IPS-NIHi7 (cell line): ENCODE measurements around the gene AMELX.

Source experiments
- DNase-seq: peaks from one replicate; pipeline ENCODE4 v3.0.0; 2012; ENCODE audit warnings: mixed read lengths; ENCODE audit errors: extremely low spot score

Gene AMELX

DNA sequence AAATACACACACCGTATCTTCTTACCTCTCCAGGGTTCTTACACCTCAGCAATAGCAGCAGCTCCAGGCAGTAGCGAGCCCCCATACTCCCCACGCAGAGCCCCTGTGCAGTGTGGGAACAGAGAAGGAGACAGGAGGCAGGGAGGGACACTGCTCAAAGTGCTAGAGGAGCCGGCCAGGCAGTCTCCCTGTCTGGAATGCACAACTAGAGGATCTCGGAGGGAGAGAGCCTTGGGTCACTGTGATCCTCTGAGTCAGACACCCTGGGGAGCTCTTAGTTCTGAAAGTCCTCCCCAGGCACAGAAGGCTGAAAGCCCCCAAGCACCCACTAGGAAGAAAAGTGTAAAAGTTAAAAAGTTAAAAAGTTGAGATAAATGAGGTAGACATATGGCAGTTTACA, 16.0 kb downstream of the AMELX start:
- peak; percentile 32 for DNase-seq

DNA sequence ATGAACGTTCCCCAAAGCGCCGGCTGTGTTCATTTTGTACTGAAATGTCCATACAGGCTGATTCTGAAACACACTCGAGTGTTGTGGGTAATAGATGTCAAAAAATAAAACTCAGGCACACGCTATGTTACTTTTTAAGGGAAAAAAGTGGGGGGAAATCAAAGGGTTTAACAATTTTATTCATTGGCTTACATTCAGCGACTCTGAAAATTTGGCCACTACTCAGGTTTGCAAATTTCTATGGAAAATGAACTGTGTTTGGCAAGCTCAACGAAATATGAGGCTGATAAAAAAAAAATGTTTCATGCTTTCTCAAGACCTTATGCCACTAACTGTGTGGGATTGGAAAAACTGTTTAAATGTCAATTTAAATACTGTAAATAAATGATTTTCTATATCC, 18.5 kb downstream of the AMELX start:
- no peak for DNase-seq

DNA sequence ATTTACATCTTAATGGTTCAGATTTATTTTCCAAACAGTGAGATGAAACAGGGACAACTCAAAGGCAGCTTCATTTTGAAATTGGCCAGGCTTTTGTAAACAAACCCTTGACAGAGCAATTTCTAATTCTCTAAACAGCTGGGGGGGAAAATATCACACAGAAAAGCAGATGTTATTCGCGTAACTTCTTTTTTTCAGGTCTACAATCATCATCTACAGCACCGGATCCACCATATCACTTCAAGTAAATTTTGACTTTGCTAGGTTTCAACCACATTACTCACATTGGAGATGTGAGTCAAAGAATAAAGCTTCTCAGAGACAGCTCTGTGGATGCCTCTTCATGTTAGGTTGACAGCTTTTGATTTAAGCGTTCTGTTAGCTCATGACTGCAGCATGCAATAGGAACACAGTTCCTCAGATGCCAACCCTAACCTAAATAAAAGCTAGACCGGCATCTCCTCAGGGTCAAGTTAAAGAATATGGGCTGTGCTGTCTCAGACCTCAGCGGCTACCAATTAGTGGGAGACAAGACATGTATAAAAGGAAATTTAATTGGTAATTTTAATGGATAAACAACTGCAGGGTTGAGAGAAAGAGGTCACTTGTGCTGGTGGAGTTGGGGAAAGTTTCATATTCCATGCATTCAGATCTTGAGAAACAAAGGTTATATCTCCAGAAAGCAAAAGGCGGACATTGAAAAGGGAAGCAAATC, 26.8 kb downstream of the AMELX start:
- DNase-seq, result no peak

DNA sequence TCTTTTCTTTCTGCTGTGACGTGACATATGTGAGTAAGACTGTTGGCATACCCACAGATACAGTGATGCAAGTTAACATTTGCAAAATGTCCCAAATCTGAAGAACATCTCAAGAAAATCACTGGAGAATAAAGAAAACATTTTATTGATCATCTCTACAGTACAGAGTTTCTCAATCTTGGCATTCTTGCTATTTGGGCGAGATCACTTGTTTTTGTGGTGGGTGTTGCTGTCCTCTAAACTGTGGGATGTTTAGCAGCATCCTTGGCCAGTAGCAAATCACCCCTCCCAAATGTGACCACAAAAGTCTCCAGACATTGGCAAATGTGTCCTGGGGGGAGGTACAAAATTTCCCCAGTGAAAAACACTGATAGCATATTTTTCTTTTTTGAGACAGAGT, 28.8 kb downstream of the AMELX start:
- no peak for DNase-seq

DNA sequence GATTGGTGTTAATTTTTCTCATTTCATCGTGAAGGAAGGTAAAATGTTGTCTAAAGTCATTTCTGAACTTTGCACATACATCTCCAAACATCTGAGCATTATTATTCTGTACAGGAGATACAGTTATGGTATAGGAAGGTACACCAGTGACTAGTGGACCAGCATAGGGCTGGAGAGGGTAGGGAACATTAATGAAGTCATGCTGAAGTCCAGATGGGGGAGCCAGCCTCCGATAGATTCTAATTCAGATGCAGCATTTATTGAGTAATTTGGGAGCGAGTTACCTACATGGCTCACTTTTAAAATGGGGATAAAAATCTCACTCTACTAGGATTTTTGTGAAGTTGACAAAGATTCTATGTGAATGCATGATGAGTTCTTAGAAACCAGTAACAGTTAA, 34.9 kb downstream of the AMELX start:
- DNase-seq, result no peak

DNA sequence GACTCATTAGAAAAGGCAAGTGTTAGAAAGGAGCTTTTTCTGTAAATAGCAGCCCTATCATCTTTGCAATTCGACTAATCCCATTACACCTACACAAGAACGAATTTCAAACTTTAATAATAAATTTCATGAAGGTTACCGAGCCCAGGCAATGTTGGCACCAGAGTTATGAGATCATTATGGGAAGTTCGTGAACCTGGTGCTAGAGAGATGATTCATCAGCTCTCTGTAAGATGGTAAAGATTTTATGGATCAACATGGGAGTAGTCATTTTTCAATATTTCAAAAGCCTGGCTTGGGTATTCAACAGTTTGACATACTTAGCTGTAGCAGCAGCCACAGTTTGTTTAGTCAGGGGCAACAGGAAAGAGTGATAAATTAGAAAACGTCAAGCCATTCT, 35.8 kb downstream of the AMELX start:
- no peak for DNase-seq

DNA sequence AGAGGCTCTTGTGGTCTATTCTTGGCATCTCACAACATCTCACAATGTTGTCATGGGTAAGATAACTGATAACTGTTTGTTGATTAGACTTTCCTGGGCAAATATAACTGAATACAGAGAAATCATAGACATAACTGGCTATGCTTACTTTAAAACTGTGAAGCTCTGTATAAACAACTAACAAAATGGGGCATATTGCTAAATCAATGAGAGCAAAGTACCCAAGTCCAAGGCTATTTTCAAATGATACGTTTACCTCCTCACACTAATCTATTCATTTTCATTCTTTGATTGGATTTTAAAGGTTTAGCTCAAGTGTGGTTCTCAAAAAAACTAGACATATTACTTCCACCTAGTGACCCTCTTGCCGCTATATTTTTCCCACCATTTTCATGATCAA, 38.6 kb downstream of the AMELX start:
- DNase-seq, result no peak

DNA sequence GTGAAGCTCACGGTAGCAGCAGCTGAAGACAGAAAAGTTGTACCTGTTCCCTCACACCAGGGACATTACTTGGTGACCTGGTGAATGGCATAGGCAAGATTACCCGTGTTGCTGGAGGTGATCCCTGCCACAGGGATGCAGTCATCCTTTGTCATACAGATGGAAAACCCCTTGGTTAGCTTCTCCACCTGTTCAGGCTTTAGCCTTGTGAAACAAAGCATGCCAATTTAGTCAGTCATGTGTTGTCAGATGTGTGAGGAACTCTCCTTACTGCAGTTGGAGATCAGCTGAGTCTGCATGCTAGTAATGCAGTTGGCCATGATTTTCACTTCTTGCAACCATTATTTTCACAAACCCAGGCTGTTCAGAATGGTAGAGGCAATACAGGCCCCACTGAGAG, 41.0 kb downstream of the AMELX start:
- no peak for DNase-seq

DNA sequence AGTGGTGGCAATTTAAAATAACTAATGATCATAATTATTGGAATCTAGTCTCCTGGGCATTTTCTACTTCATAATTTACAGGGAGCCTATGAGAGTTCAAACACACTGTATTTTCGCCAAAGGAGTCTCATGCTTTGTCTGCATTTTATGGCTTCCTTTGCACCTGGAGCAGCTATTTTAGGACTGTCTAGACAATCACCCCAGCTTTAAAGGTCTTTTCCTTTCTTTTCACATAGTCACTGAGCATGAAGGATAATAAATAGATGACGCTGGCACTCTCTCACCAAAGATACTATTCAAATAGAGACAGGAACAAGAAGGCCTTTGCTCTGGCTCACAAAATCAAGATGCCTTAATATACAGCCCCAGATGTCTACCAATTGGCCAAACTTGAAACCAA, 43.0 kb downstream of the AMELX start:
- no peak for DNase-seq

DNA sequence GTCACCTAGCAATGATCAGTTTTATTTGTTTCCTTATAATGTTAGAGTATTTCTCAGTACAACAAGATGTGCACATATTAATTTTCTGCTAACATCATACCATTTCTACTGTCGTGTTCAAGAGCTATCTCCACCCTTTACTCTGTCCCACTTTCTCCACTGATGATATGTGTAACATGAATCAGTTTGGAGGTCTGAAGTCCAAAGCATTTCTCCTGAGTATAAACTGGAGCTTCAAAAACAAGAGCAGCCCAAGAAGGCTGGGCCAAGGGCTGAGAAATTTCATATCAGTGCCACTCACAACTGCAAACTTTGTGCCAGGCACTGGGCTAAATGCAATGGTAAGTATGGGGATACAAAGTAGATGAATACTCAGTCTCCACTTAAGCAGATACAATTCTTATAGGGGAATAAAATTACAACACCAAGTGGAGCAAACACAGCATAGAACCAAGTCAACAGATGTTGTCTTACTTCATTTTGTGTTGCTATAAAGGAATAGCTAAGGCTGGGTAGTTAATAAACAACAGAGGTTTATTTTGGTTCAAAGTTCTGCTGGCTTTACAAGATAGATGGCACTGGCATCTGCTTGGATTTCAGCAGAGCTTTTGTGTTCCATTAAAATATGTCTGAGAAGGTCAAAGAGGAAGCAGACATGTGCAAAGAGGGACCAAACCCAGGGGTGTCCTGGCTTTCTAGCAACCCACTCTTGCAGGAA, 44.2 kb downstream of the AMELX start:
- DNase-seq, result no peak

DNA sequence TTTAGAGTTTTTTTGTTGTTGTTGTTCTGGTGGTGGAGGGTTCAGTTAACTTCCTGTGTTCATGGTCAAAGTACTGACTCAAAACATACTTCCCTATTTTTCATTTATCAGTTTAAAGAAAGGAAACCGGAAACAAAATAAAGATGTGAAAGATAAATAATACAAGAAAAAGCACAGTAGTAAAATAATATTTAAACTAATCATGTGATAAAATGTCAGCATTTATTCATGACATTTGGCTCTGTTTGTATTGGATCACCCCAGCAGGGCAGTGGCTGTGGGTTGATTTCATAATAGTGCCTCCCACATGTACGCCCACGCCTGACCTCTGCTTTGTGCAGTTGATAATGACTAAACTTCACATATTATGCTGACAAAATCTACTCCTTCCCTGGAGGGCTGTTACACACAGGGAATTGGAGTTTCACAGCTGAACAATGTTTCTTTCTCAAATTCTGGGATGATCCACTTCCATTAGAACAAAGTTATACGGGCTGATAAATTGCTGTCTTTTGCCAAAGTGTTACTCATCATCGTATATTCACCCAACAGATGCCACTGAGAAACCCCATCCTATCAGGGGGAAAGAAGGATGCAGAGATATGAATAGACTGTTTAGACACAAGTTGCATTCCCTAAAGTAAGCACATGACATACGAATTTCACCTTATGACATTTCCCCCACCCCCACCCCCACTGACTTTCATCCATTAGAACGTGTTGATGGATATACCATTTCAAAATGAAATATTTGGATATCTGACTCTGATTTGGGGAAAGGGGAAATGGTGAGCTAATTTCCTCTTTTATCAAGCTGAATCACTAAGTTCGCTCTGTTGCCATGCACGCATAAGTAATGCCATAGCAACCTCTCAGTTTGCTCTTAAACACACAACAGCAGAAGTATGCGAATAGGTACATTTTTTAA, 48.3 kb downstream of the AMELX start:
- DNase-seq, result no peak

DNA sequence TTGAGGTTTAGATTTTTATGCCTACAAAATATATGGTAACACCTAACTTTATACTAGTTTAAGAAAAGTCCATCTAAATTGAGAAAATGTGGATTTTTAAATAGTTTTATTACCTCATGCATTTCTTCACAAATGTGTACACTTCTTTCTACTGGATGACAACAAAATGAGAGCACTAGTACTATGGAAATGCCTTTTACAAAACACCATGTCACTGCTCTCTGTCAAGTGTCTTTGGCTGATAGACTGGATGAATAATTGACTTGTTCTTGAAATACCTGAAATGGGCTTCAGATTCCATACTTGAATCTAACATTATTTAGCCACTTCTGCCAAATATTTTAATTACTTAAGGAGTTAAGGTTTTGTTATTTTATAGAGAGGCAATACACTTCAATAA, 49.5 kb downstream of the AMELX start:
- DNase-seq, result no peak

DNA sequence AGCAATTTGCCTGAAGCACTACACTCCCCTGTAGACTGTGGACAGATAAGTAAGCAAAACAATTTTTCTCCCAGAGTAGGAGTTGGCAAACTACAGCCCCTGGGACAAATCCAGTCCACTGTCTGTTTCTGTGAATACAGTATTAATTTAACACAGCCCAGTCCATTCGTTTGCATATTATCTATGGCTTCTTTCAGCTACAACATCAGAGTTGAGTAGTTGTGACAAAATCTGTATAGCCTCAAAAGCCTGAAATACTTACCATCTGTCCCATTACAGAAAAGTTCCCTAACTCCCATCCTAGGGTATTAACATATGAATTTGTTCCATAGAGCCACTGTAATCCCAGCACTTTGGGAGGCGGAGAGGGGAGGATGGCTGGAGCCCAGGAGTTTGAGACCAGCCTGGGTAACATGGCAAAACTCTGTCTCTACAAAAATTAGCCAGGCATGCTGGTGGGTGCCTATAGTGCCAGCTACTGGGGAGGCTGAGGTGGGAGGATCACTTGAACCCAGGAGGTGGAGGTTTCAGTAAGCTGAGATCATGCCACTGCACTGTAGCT, 53.0 kb downstream of the AMELX start:
- no peak for DNase-seq

DNA sequence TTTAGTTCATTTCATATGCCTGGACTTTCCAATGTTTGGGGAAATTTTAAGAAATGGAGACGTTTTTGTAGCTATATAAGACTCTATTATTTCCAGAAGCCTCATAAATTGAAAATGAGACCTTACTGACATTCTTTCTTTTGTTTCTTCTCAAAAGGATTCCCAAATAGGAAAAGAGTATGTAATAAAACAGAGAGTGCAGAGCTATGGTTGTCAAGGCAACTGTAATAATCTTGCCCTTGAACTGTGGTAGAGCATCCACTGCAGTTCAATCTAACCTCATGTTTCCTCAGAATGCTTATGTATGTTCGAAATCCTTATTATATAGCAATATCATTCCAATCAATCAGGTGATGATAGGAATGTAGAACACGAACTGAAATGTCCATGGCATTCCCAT, 54.1 kb downstream of the AMELX start:
- no peak for DNase-seq

DNA sequence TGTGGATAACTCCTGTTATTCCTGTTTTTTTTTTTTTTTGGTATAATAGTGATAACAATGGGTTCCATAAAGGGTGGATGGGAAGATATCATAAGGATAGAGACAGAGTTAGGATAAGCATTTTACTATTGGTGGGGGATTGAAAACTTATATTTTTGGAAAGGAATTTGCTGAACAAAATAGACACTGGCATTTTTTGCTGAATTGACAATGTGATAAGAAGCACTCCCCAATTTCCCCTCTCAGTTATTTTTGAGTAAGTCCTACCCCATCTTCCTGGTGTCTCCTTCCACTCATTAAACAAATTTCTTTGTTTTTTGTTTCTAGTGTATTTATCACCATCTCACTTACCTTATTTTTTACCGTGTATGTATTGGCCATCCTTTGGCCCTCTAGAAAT, 55.8 kb downstream of the AMELX start:
- no peak for DNase-seq

DNA sequence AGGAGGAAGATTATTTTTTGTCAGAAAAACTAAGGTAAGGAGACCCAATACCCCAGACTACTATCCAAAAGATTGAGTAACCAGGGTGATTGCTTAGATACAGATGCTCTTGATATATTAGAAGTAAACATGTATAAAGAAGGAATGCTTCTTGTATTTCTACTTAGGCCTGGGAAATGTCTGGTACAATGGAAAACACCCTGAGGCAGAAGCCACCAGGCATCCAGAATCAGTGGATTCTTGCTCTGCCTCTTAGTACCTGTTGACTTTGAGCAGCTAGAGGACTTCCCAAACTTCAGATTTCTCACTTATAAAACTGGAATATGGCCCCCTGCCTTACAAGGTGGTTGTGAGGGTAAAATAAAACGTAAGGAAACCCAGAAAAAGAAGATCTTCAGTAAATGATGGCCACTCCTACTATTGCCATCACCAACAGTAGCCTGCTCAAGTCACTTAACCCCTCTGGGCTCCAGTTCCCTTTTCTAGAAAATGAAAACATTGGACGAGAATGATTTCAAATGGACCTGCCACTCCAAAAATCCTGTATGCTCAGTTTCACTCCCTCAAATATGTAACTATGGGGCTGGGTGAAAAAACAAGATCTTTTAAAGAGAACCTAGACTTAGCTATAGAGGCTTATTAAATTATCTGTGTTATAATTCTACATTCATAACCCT, 56.6 kb downstream of the AMELX start:
- DNase-seq, result no peak
